Activated T-helper 9 cell treated with anti-CD3 and anti-CD28 coated beads, Interleukin-2, amount 50 U/mL, for 16 hours (primary cell): ENCODE measurements around the gene PPP3R1.
"Not testable (repeated sequence)": the region's sequence is repeated elsewhere in the genome, so short reads cannot be mapped to it uniquely, and the experiment has no call there.

Experiments used
- DNase-seq: peaks from one replicate; pipeline ENCODE4 v3.0.0-alpha.2; 2020; ENCODE audit warnings: low read depth

Gene PPP3R1

GRCh38 chr2:68185541-68186164 is 66.7 kb downstream of the PPP3R1 start:
- peak; percentile 44 for DNase-seq

GRCh38 chr2:68182902-68183301 is 69.4 kb downstream of the PPP3R1 start:
- DNase-seq: no peak

GRCh38 chr2:68178954-68179627 is 73.2 kb downstream of the PPP3R1 start:
- no peak for DNase-seq

GRCh38 chr2:68178432-68178831 is 73.9 kb downstream of the PPP3R1 start:
- DNase-seq: no peak

- DNase-seq: no peak
Observed at GRCh38 chr2:68177541-68177940, 74.8 kb downstream of the PPP3R1 start.

GRCh38 chr2:68176657-68177056 is 75.7 kb downstream of the PPP3R1 start:
- no peak for DNase-seq

- not testable (repeated sequence) for DNase-seq
Observed at GRCh38 chr2:68175210-68175609, 77.1 kb downstream of the PPP3R1 start.

GRCh38 chr2:68172990-68173700 is 79.2 kb downstream of the PPP3R1 start:
- DNase-seq: no peak

GRCh38 chr2:68172521-68172920 is 79.8 kb downstream of the PPP3R1 start:
- DNase-seq: no peak

GRCh38 chr2:68171684-68172083 is 80.6 kb downstream of the PPP3R1 start:
- no peak for DNase-seq

- no peak for DNase-seq
Observed at GRCh38 chr2:68171146-68171545, 81.2 kb downstream of the PPP3R1 start.

- no peak for DNase-seq
Observed at GRCh38 chr2:68169308-68169707, 83.0 kb downstream of the PPP3R1 start.

GRCh38 chr2:68167186-68167585 is 85.1 kb downstream of the PPP3R1 start:
- DNase-seq: no peak

GRCh38 chr2:68163641-68164040 is 88.7 kb downstream of the PPP3R1 start:
- DNase-seq: no peak

GRCh38 chr2:68158134-68158447 is 94.2 kb downstream of the PPP3R1 start:
- no peak for DNase-seq

- DNase-seq: peak; percentile 93
Observed at GRCh38 chr2:68157402-68158133, 94.8 kb downstream of the PPP3R1 start, which contains the start of gene PNO1. Gene PNO1 (plus strand): TSS chr2:68157888. CDS start chr2:68157935, 47 bp downstream.

GRCh38 chr2:68157002-68157401 is 95.3 kb downstream of the PPP3R1 start:
- DNase-seq: no peak

GRCh38 chr2:68156419-68156818 is 95.9 kb downstream of the PPP3R1 start:
- no peak for DNase-seq

- DNase-seq: no peak
Observed at GRCh38 chr2:68155618-68156017, 96.7 kb downstream of the PPP3R1 start.

- no peak for DNase-seq
Observed at GRCh38 chr2:68152681-68153347, 99.5 kb downstream of the PPP3R1 start.

- DNase-seq: no peak
Observed at GRCh38 chr2:68151037-68151436, 101.3 kb downstream of the PPP3R1 start.

- DNase-seq: no peak
Observed at GRCh38 chr2:68141875-68142274, 110.5 kb downstream of the PPP3R1 start.
